ENCODE measurements around the gene EPHB6.

EPHB6 gene

GRCh38 chr7:142813226-142813625 is 41.6 kb upstream of the EPHB6 start:
- Histone ChIP-seq H3K4me3 (no peak overlapping the region), H3K27me3 (peaks cover 0 to 39% of the 10 kb centered on the region in 2 donors), H3K4me1 (no peaks in the 10 kb centered on the region), H3K36me3 (no peaks in the 10 kb centered on the region), H3K9me3 (no peaks in the 10 kb centered on the region), H3K27ac (no peak overlapping the region)
- DNase-seq = no peak
- TF ChIP-seq CTCF (IDR thresholded peaks at IDR 0.05) = no peak
- intact Hi-C loops (cut with DNase I; ENCODE audit: low total_unique reads) = no loop called here

- TF ChIP-seq CTCF (IDR thresholded peaks at IDR 0.05) = no peak
- intact Hi-C loops (cut with DNase I; ENCODE audit: low total_unique reads) = no loop called here
- DNase-seq = no peak
- Histone ChIP-seq H3K27ac (no peak overlapping the region), H3K27me3 (peaks cover 0 to 37% of the 10 kb centered on the region in 2 donors), H3K4me3 (no peak overlapping the region), H3K9me3 (no peaks in the 10 kb centered on the region), H3K4me1 (no peaks in the 10 kb centered on the region), H3K36me3 (no peaks in the 10 kb centered on the region)
These were observed 41.2 kb upstream of the EPHB6 start for GRCh38 chr7:142813699-142814098.

- no peaks in the 10 kb centered on the region for H3K36me3 ChIP-seq
- no peak overlapping the region for H3K27ac ChIP-seq
- intact Hi-C loops (cut with DNase I; ENCODE audit: low total_unique reads) = no loop called here
- TF ChIP-seq CTCF (IDR thresholded peaks at IDR 0.05) = no peak
- DNase-seq = no peak
- no peaks in the 10 kb centered on the region for H3K4me1 ChIP-seq
- no peak overlapping the region for H3K4me3 ChIP-seq
- H3K9me3 ChIP-seq = no peaks in the 10 kb centered on the region
- H3K27me3 ChIP-seq = peaks cover 0 to 33% of the 10 kb centered on the region in 2 donors
These were observed 40.4 kb upstream of the EPHB6 start for GRCh38 chr7:142814451-142814850.

- no peak overlapping the region for H3K4me3 ChIP-seq
- H3K9me3 ChIP-seq = no peaks in the 10 kb centered on the region
- intact Hi-C loops (cut with DNase I; ENCODE audit: low total_unique reads) = no loop called here
- no peak for DNase-seq
- peaks cover 0 to 33% of the 10 kb centered on the region in 2 donors for H3K27me3 ChIP-seq
- no peak overlapping the region for H3K27ac ChIP-seq
- H3K4me1 ChIP-seq = no peaks in the 10 kb centered on the region
- no peaks in the 10 kb centered on the region for H3K36me3 ChIP-seq
- no peak for TF ChIP-seq CTCF (IDR thresholded peaks at IDR 0.05)
These were observed 39.7 kb upstream of the EPHB6 start for GRCh38 chr7:142815134-142815533.

- no peaks in the 10 kb centered on the region for H3K36me3 ChIP-seq
- DNase-seq = no peak
- no peaks in the 10 kb centered on the region for H3K9me3 ChIP-seq
- no peak overlapping the region for H3K27ac ChIP-seq
- no peak overlapping the region for H3K4me3 ChIP-seq
- intact Hi-C loops (cut with DNase I; ENCODE audit: low total_unique reads) = no loop called here
- H3K27me3 ChIP-seq = peaks cover 0 to 24% of the 10 kb centered on the region in 2 donors
- TF ChIP-seq CTCF (IDR thresholded peaks at IDR 0.05) = no peak
- no peaks in the 10 kb centered on the region for H3K4me1 ChIP-seq
These were observed 37.4 kb upstream of the EPHB6 start for GRCh38 chr7:142817506-142817905.

- peaks cover 0 to 13% of the 10 kb centered on the region in 2 donors for H3K27me3 ChIP-seq
- no peaks in the 10 kb centered on the region for H3K4me1 ChIP-seq
- H3K4me3 ChIP-seq = no peak overlapping the region
- DNase-seq = no peak
- no peaks in the 10 kb centered on the region for H3K36me3 ChIP-seq
- intact Hi-C loops (cut with DNase I; ENCODE audit: low total_unique reads) = no loop called here
- H3K27ac ChIP-seq = no peak overlapping the region
- no peaks in the 10 kb centered on the region for H3K9me3 ChIP-seq
- TF ChIP-seq CTCF (IDR thresholded peaks at IDR 0.05) = no peak
These were observed 35.3 kb upstream of the EPHB6 start for GRCh38 chr7:142819530-142819929.
